Neuronal stem cell (in vitro differentiated cells): ENCODE data around the gene CDKN2D.

Source experiments
- DNase-seq: peaks from one replicate; pipeline ENCODE4 v3.0.0-alpha.2; 2013; ENCODE audit warnings: low spot score
- H2AFZ ChIP-seq: one replicate; pipeline ENCODE4 v1.6.1; 2013; ENCODE audit warnings: mild to moderate bottlenecking, low read length, inconsistent platforms
- H2AK5ac ChIP-seq: 2 replicates; pipeline ENCODE4 v1.6.1; 2013; ENCODE audit warnings: low read depth, mild to moderate bottlenecking, inconsistent platforms, low read length, moderate library complexity, mixed read lengths
- H2BK120ac ChIP-seq: 2 replicates; pipeline ENCODE4 v1.6.1; 2013; ENCODE audit warnings: low read depth, mild to moderate bottlenecking, inconsistent platforms, low read length, moderate library complexity, mixed read lengths
- H2BK12ac ChIP-seq: one replicate; pipeline ENCODE4 v1.6.1; 2013; ENCODE audit warnings: low read length, inconsistent platforms
- H2BK15ac ChIP-seq: 2 replicates; pipeline ENCODE4 v1.6.1; 2013; ENCODE audit warnings: mild to moderate bottlenecking, low read length, inconsistent platforms, mixed read lengths
- H2BK5ac ChIP-seq: one replicate; pipeline ENCODE4 v1.6.1; 2013; ENCODE audit warnings: inconsistent platforms, mild to moderate bottlenecking, low read length, moderate library complexity
- H3K14ac ChIP-seq: one replicate; pipeline ENCODE4 v1.6.1; 2013; ENCODE audit warnings: low read length, inconsistent platforms
- H3K18ac ChIP-seq: 2 replicates; pipeline ENCODE4 v1.6.1; 2013; ENCODE audit warnings: low read length, inconsistent platforms
- H3K23ac ChIP-seq: 2 replicates; pipeline ENCODE4 v1.6.1; 2013; ENCODE audit warnings: low read depth, mild to moderate bottlenecking, mixed read lengths, low read length, inconsistent platforms; ENCODE audit not compliant: poor library complexity
- H3K27ac ChIP-seq: replicated peaks from 3 replicates; pipeline ENCODE4 v1.5.1; 2013; ENCODE audit warnings: low read length, inconsistent platforms
- H3K27me3 ChIP-seq, 3 experiments: 2 replicates each; pipeline ENCODE4 v1.6.1; 2013; ENCODE audit warnings: low read length in 3 of 3, mild to moderate bottlenecking in 2 of 3, inconsistent platforms in 1 of 3, low read depth in 1 of 3, mixed read lengths in 1 of 3, moderate library complexity in 1 of 3; ENCODE audit not compliant: control insufficient read depth in 3 of 3, insufficient read depth in 3 of 3
- H3K36me3 ChIP-seq, 2 donors: replicated peaks in 1 of 2; 2 replicates each; pipeline ENCODE4 v1.6.1; 2013; ENCODE audit warnings: low read length in 2 of 2; ENCODE audit not compliant: control insufficient read depth in 2 of 2, insufficient read depth in 2 of 2
- H3K4ac ChIP-seq: 2 replicates; pipeline ENCODE4 v1.6.1; 2013; ENCODE audit warnings: inconsistent platforms, mild to moderate bottlenecking, low read length, moderate library complexity
- H3K4me1 ChIP-seq, 2 donors: 1 replicate in 1 of 2; 2 replicates in 1 of 2; pipeline ENCODE4 v1.6.1; 2013; ENCODE audit warnings: low read length in 2 of 2, low read depth in 1 of 2; ENCODE audit not compliant: control insufficient read depth in 2 of 2, insufficient read depth in 1 of 2
- H3K4me2 ChIP-seq: one replicate; pipeline ENCODE4 v1.6.1; 2013; ENCODE audit warnings: mild to moderate bottlenecking, low read length, inconsistent platforms; ENCODE audit not compliant: insufficient read depth, poor library complexity, severe bottlenecking
- H3K4me3 ChIP-seq, 2 donors: 2 replicates each; pipeline ENCODE4 v1.5.1; 2013; ENCODE audit warnings: low read length in 2 of 2, mild to moderate bottlenecking in 2 of 2, inconsistent platforms in 1 of 2, moderate library complexity in 1 of 2
- H3K79me1 ChIP-seq: one replicate; pipeline ENCODE4 v1.6.1; 2013; ENCODE audit warnings: low read depth, mild to moderate bottlenecking, inconsistent platforms, low read length, moderate library complexity
- H3K9ac ChIP-seq: one replicate; pipeline ENCODE4 v1.6.1; 2013; ENCODE audit warnings: mild to moderate bottlenecking, low read depth, low read length, inconsistent platforms; ENCODE audit not compliant: poor library complexity
- H3K9me3 ChIP-seq, 2 donors: replicated peaks in 1 of 2; 2 replicates each; pipeline versions ENCODE3 to v1.6.1; 2013; ENCODE audit warnings: low read length in 2 of 2, mild to moderate bottlenecking in 2 of 2, inconsistent platforms in 1 of 2, low read depth in 1 of 2, mixed read lengths in 1 of 2, moderate library complexity in 1 of 2; ENCODE audit not compliant: control insufficient read depth in 2 of 2, insufficient read depth in 1 of 2
- H4K8ac ChIP-seq: one replicate; pipeline ENCODE4 v1.6.1; 2013; ENCODE audit warnings: low read depth, mild to moderate bottlenecking, inconsistent platforms, low read length, moderate library complexity
- H4K91ac ChIP-seq: one replicate; pipeline ENCODE4 v1.6.1; 2013; ENCODE audit warnings: low read length, low read depth, mild to moderate bottlenecking, inconsistent platforms; ENCODE audit not compliant: poor library complexity
- WGBS, 2 donors: extraction: QIAGEN DNeasy Blood & Tissue Kit; methylation state at CpG; one replicate each; pipeline ENCODE4 v1.1.7; 2013; ENCODE audit warnings: missing lambda C conversion rate in 2 of 2, mixed read lengths in 1 of 2; ENCODE audit not compliant: insufficient read length in 2 of 2, insufficient replicate concordance in 1 of 2; ENCODE audit errors: extremely low coverage in 2 of 2; 5-methylcytosine and 5-hydroxymethylcytosine counted together

CDKN2D gene

DNA sequence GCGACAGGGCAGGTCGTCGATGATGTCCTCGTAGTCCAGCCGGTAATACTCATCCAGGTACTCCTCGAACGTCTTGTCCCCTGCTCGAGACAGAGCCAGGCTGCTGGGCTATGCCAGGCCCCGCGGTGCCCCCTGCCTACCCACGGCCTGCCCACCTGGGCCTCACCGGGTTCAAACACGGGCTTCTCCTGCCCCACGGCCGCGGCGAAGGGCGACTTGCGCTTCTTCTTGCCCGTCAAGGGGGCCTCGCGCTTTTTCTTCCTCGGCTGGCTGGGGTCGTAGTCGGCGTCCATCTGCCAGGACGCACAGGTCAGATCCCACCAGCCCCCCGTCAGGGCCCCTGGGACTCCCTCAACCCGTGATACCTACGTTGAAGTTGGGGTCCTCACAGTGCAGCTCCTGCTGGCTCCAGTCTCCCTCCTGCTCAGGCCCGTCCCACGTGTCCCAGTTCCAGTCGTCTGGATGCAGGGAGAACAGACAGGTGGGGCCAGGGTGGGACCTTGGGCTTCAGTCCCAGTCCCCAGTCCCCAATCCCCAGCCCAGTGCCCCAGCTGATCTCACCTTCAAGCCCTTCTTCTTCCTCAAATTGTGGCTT is 11.1 kb downstream of the CDKN2D start:
- Histone ChIP-seq H3K18ac (no peak overlapping the region), H2BK5ac (peak overlapping the region; percentile 39), H3K4ac (no peak overlapping the region), H3K9me3 (peaks cover 0 to 2% of the 10 kb centered on the region in 2 donors), H4K8ac (no peak overlapping the region), H3K27me3 (no peaks in the 10 kb centered on the region), H3K4me3 (peak overlapping the region in 1 of 2 donors; percentile 50), H3K4me2 (no peak overlapping the region), H3K4me1 (no peaks in the 10 kb centered on the region), H2AFZ (no peak overlapping the region), H3K23ac (no peak overlapping the region), H2BK12ac (no peak overlapping the region), H3K36me3 (peaks cover 69 to 89% of the 10 kb centered on the region in 2 donors), H3K9ac (no peak overlapping the region), H4K91ac (no peak overlapping the region), H2BK15ac (no peak overlapping the region), H3K27ac (no peak overlapping the region), H3K14ac (no peak overlapping the region), H2BK120ac (no peak overlapping the region), H2AK5ac (no peak overlapping the region), H3K79me1 (peaks cover 4% of the 10 kb centered on the region)
- WGBS, 2 donors = no CpG with 5 or more reads among the region's 33 CpGs
- DNase-seq = no peak

DNA sequence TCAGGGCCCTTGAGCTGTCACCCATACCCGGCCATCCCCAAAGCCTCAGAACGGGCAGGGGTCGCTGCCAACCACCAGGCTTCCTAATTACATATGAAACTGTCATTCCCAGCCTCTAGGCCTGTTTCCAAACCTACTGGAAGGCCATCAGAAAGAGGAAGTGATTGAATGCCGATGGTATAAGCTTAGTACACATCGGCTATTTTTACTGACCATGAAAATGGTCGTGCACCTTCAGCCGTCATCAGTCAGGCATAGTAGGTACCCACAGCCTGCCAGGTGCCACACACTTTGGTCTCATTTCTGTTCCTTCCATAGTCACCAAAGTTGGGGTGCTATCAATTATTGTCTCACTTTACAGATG is 13.2 kb downstream of the CDKN2D start:
- H3K18ac ChIP-seq = no peak overlapping the region
- H2AFZ ChIP-seq = no peak overlapping the region
- H3K4me3 ChIP-seq = no peak overlapping the region
- no peak overlapping the region for H3K4me2 ChIP-seq
- WGBS, 2 donors = no CpG with 5 or more reads among the region's 7 CpGs
- no peak overlapping the region for H3K27ac ChIP-seq
- no peak overlapping the region for H3K14ac ChIP-seq
- H3K23ac ChIP-seq = no peak overlapping the region
- no peak overlapping the region for H4K91ac ChIP-seq
- H3K79me1 ChIP-seq = peaks cover 2% of the 10 kb centered on the region
- no peak overlapping the region for H3K9ac ChIP-seq
- no peak overlapping the region for H2BK12ac ChIP-seq
- H3K9me3 ChIP-seq = peaks cover 0 to 2% of the 10 kb centered on the region in 2 donors
- H2BK15ac ChIP-seq = no peak overlapping the region
- no peak overlapping the region for H2BK5ac ChIP-seq
- no peaks in the 10 kb centered on the region for H3K4me1 ChIP-seq
- no peaks in the 10 kb centered on the region for H3K27me3 ChIP-seq
- no peak overlapping the region for H2BK120ac ChIP-seq
- no peak for DNase-seq
- no peak overlapping the region for H4K8ac ChIP-seq
- H3K36me3 ChIP-seq = peaks cover 71 to 91% of the 10 kb centered on the region in 2 donors
- no peak overlapping the region for H3K4ac ChIP-seq
- no peak overlapping the region for H2AK5ac ChIP-seq

DNA sequence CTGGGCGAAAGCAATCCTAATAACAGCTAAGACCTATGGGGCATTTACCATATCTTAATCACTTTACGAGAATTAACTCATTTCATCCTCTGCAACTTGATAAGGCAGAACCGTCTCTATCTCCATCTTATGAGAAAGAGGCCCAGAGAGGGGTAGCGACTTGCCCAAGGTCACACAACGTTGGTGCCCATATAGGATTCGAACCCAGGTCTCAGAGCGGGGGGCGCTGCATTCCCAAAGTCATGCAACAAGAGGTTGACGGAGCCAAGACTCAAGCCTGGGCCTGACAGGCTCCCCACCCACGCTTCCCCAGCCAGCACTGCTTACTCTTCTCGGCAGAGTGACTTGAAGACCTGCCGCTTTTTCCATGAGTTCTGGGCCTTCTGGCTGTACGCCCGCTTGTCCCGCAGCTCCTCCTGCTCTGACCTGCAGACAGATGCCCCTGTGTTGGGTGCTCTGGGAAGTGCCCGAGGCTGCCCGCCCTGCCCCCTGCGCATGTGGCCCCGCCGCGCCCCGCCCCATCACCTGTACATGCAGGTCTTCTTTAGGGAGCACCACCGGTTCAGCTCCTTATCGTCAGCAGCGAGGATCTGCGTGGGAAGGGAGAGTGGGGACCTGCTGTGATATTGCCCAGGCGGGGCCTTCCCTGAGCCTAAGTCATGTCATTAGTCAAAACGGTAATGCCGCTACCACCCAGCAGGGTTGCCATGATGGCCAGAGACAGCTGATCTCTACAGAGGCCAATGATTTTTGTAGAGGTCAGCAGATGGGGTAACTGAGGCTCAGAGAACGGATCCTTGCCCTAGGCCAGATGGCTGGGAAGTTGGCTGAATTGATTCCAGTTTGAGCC is 13.8 kb downstream of the CDKN2D start:
- no CpG with 5 or more reads among the region's 30 CpGs for WGBS, 2 donors
- H3K79me1 ChIP-seq = peaks cover 2% of the 10 kb centered on the region
- no peaks in the 10 kb centered on the region for H3K4me1 ChIP-seq
- H3K4me3 ChIP-seq = no peak overlapping the region
- no peak overlapping the region for H2BK15ac ChIP-seq
- H2AK5ac ChIP-seq = no peak overlapping the region
- no peak overlapping the region for H2BK12ac ChIP-seq
- H3K4ac ChIP-seq = no peak overlapping the region
- no peaks in the 10 kb centered on the region for H3K27me3 ChIP-seq
- no peak overlapping the region for H3K27ac ChIP-seq
- no peak overlapping the region for H2BK5ac ChIP-seq
- DNase-seq = no peak
- no peak overlapping the region for H3K23ac ChIP-seq
- H3K9me3 ChIP-seq = no peaks in the 10 kb centered on the region
- H3K14ac ChIP-seq = no peak overlapping the region
- H3K4me2 ChIP-seq = no peak overlapping the region
- H3K36me3 ChIP-seq = peaks cover 68 to 90% of the 10 kb centered on the region in 2 donors
- no peak overlapping the region for H2BK120ac ChIP-seq
- no peak overlapping the region for H4K91ac ChIP-seq
- H3K9ac ChIP-seq = no peak overlapping the region
- H2AFZ ChIP-seq = no peak overlapping the region
- no peak overlapping the region for H3K18ac ChIP-seq
- H4K8ac ChIP-seq = no peak overlapping the region

DNA sequence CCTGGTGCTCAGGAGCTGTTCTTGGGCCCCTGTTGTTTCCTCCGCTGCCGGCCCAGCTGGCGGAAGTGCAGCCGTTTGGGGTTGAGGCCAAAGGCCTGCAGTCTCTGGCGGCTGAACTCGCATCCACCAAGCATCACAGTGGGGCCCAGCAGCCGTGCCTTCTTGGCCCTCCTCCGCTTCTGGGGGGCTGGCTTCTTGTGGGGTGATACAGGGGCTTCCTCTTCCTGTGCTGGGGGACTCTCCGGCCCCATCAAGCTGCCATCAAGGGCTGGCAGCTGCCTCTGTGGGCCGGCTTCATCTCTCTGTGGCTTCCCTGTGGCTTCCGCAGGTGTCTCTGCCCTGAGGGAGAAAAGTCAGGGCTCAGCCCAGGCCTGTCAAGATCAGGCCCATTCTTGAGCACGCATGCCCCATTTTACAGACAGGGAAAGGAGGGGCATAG is 14.8 kb downstream of the CDKN2D start:
- no peak overlapping the region for H4K91ac ChIP-seq
- no peak overlapping the region for H3K4ac ChIP-seq
- H2BK5ac ChIP-seq = no peak overlapping the region
- no peak overlapping the region for H2AK5ac ChIP-seq
- H3K18ac ChIP-seq = no peak overlapping the region
- H2AFZ ChIP-seq = no peak overlapping the region
- no peak overlapping the region for H4K8ac ChIP-seq
- H2BK12ac ChIP-seq = no peak overlapping the region
- H3K36me3 ChIP-seq = peaks cover 61 to 88% of the 10 kb centered on the region in 2 donors
- no peak overlapping the region for H3K4me3 ChIP-seq
- H3K79me1 ChIP-seq = peaks cover 2% of the 10 kb centered on the region
- H3K9me3 ChIP-seq = no peaks in the 10 kb centered on the region
- H3K4me1 ChIP-seq = no peaks in the 10 kb centered on the region
- H3K14ac ChIP-seq = no peak overlapping the region
- DNase-seq = no peak
- no peak overlapping the region for H3K27ac ChIP-seq
- no peak overlapping the region for H3K4me2 ChIP-seq
- H3K27me3 ChIP-seq = no peaks in the 10 kb centered on the region
- WGBS, 2 donors = no CpG with 5 or more reads among the region's 12 CpGs
- no peak overlapping the region for H2BK120ac ChIP-seq
- H3K23ac ChIP-seq = no peak overlapping the region
- H3K9ac ChIP-seq = no peak overlapping the region
- no peak overlapping the region for H2BK15ac ChIP-seq
